Measurements from ENCODE around the gene CYP2C18. TPM values are rescaled to one million over a fixed set of nuclear protein-coding genes. Genes with fewer than 3 reads are reported as not detected.

The CYP2C18 gene
- polyA plus RNA-seq, 2 of the 4 experiments (the other 2 are of a cell fraction): 0.05 TPM

- no peak for ATAC-seq
- POLR2A ChIA-PET: no interaction called here
Measured at GRCh38 chr10:94666391-94667102, 17.0 kb upstream of the CYP2C18 start.

GRCh38 chr10:94673614-94674321, 9.8 kb upstream of the CYP2C18 start:
- no peak for FAIRE-seq
- CTCF ChIA-PET: interaction anchor here (0.6 to 1.0 kb wide), 2 partner anchors 10 to 237 kb away, joined by 3 to 6 read pairs; no protein-coding TSS in a partner anchor
- TF ChIP-seq HDAC2 (IDR thresholded peaks at IDR 0.05) (no peak), TFCP2L1 (CRISPR knock-in tag; IDR thresholded peaks at IDR 0.05) (no peak), SMC3 (IDR thresholded peaks at IDR 0.05) (no peak), FOSB (CRISPR knock-in tag; IDR thresholded peaks at IDR 0.05) (no peak), CTCF (IDR thresholded peaks at IDR 0.05) (no peak), REST (IDR thresholded peaks at IDR 0.05) (no peak), EP300 (IDR thresholded peaks at IDR 0.05) (no peak), RARB (CRISPR knock-in tag; IDR thresholded peaks at IDR 0.05) (no peak), RFX5 (IDR thresholded peaks at IDR 0.05) (no peak), CBX8 (IDR thresholded peaks at IDR 0.05) (no peak)

More at GRCh38 chr10:94666391-94667102, 17.0 kb upstream of the CYP2C18 start:
- CTCF ChIA-PET: no interaction called here
- Histone ChIP-seq H3K9me3 (no peaks in the 10 kb centered on the region), H3K4me2 (no peak overlapping the region), H3K4me1 (peaks cover 8% of the 10 kb centered on the region; the same call in 2 of the 3 replicates), H3K4me3 (no peak overlapping the region), H3K27ac (no peak overlapping the region)
- TF ChIP-seq CHD2 (IDR thresholded peaks at IDR 0.05; ENCODE audit: low read length, partially characterized antibody): no peak
- TF ChIP-seq HOXB5 (CRISPR knock-in tag; IDR thresholded peaks at IDR 0.05): no peak
- no peak for TF ChIP-seq NPAS2 (CRISPR knock-in tag; IDR thresholded peaks at IDR 0.05; ENCODE audit: borderline replicate concordance)
- no peak for TF ChIP-seq HOXB13 (CRISPR knock-in tag; IDR thresholded peaks at IDR 0.05; ENCODE audit: low read depth)
- no peak for TF ChIP-seq RFX5 (IDR thresholded peaks at IDR 0.05)
- no peak for TF ChIP-seq JUN (IDR thresholded peaks at IDR 0.05)
- TF ChIP-seq CEBPB (IDR thresholded peaks at IDR 0.05): no peak
- no peak for TF ChIP-seq KDM5A (IDR thresholded peaks at IDR 0.05)
- no peak for TF ChIP-seq REST (IDR thresholded peaks at IDR 0.05)
- TF ChIP-seq SREBF2 (IDR thresholded peaks at IDR 0.05): no peak
- no peak for TF ChIP-seq FOSL2 (IDR thresholded peaks at IDR 0.05)
- no peak for TF ChIP-seq FOSL2 (CRISPR knock-in tag; IDR thresholded peaks at IDR 0.05)
- TF ChIP-seq POLR2AphosphoS2 (conservative IDR thresholded peaks at IDR 0.05; ENCODE audit: low read length): no peak
- TF ChIP-seq FOSB (CRISPR knock-in tag; IDR thresholded peaks at IDR 0.05): no peak
- no peak for TF ChIP-seq RNF2 (IDR thresholded peaks at IDR 0.05; ENCODE audit: borderline replicate concordance, low read depth)
- no peak for TF ChIP-seq TFCP2L1 (CRISPR knock-in tag; IDR thresholded peaks at IDR 0.05)
- no peak for TF ChIP-seq MAZ (IDR thresholded peaks at IDR 0.05; ENCODE audit: borderline replicate concordance, low read depth, low read length)
- no peak for TF ChIP-seq SMC3 (IDR thresholded peaks at IDR 0.05)
- TF ChIP-seq ELK1 (IDR thresholded peaks at IDR 0.05; ENCODE audit: low read depth, low read length): no peak
- TF ChIP-seq CHD4 (IDR thresholded peaks at IDR 0.05; ENCODE audit: borderline replicate concordance): no peak
- TF ChIP-seq ZC3H11A (IDR thresholded peaks at IDR 0.05): no peak
- DNase-seq (ENCODE audit: low read depth in 1 of 2, low spot score in 1 of 2) (no peak), FAIRE-seq (no peak)
- WGBS (ENCODE audit: missing lambda C conversion rate): 68% methylated on average over 6 of the region's 6 CpGs

More at GRCh38 chr10:94673614-94674321, 9.8 kb upstream of the CYP2C18 start:
- H3K4me3 ChIP-seq: no peak overlapping the region
- peak overlapping the region; percentile 40 to 41; a peak in 4 of 6 replicates for H3K27ac ChIP-seq
- ATAC-seq (peak in 1 of 2 experiments; percentile 43; a peak in 1 of 6 replicates), DNase-seq (ENCODE audit: low read depth in 1 of 2, low spot score in 1 of 2) (peak in 1 of 2 experiments; percentile 35)
- peaks cover 8% of the 10 kb centered on the region; the same call in 1 of the 3 replicates for H3K9me3 ChIP-seq
- POLR2A ChIA-PET: no interaction called here
- no peak overlapping the region for H3K4me2 ChIP-seq
- WGBS (ENCODE audit: missing lambda C conversion rate): 91% methylated on average over 1 of the region's 1 CpG
- H3K4me1 ChIP-seq: peaks cover 21% of the 10 kb centered on the region

Data from A549 (cell line).